NCI-H2107 treated with DMSO at 0.1 percent for 48 hours (cell line): ENCODE data around the gene ADAMTS17.

ENCODE experiments used
- DNase-seq: peaks from one replicate; lab custom pipeline; 2025; ENCODE audit not compliant: unreplicated experiment; lab: John Stamatoyannopoulos, UW

Gene ADAMTS17

DNA sequence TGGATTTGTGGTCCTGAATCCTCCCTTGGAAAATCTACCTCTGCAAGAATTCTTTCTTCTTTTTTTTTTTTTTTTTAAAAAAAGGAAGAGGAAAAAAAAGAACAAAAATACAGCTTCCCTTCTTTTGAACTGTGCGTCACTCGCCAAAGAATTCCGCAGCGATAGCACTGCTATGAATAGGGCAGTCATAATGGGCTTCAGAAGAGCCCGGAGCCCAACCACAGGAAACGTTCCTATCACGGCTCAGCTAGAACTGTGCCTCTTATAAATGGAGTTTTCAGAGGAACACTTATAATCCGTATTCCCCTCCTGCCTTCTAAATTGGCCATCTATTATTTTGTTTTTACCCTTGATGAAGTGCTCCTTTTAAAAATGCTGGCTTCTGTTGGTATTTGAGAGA, 227.7 kb downstream of the ADAMTS17 start:
- no peak for DNase-seq

DNA sequence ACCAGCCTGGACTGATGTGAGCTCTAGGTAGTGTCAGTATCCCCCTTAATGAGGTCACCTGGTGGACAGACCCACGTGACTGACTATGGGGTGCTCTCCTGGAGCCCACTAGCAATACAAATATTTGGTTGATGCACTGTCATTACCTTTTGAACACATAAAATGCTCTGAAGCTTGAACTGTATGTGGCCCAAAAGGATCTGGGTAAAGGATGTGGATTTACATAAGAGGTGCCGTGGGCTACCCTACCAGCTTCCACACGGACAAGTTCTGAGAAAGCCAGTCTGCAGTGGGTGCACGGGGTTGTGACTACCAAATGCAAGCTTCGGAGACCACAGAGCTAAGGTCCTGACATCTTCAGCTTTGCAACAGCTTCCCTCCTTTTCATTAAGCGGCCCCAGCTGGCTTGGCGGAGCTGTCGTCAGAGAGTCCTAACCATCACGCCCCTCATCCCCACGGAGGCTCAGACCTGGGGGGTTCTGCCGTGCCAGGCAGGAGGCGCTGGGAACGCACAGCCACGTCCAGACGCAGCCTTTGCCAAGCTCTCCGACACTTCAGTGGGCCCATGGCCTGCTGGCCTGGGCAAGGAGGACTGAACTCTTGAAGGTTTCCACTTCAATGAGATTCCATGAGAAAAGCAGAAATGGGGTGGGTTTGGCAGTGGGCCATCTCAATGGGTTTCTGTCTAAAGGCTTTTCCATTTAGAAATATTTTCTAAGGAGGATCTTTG, 228.3 kb downstream of the ADAMTS17 start:
- no peak for DNase-seq

DNA sequence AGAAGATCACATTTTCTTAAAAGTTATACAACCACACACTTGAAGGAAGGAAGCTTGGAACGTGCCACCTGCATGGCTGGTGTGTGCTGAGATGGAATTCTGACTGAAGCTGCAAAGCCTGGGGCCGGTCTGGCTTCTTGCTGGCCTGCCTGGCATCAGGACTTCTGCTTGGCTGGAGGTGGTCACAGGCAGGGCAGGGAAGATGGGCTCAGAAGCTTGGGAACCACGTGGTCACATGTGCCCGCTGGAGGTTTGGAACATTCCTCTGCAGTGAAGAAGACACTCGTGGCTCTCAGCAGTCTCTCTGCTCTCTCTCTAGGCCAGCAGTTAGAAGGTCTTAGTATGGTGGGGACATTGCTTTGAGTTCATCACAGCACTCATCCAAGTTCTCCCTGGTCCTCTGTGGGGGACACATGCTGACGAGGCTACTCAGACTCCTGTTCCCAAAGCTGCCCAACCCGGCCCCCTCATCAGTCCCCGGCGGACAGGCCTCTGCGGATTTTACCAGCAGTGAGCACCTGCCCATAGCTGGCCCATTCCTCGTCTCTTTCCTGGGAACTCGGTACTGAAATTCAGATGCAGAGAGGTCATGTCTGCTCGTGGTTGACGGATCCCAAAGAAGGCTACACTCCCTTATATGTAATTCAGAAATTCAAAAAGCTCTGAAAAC, 229.0 kb downstream of the ADAMTS17 start:
- DNase-seq, result no peak

DNA sequence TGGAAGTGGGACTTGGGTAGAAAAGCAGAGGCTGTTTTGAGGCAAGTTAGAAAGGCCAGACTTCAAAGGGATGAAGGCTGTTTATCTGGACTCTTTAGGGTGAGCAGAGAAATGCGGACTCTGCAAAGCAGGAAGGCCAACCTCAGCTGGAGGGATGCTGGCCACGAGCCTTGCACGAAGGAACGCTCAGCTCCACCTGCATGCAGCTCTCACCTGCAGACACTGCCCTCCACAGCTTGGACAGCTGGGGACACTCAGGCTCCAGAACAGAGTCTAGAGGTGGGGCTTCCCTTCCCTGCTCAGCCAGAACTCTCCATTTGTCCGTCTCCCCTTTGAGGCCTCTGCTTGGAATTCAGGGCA, 229.7 kb downstream of the ADAMTS17 start:
- DNase-seq, result no peak

DNA sequence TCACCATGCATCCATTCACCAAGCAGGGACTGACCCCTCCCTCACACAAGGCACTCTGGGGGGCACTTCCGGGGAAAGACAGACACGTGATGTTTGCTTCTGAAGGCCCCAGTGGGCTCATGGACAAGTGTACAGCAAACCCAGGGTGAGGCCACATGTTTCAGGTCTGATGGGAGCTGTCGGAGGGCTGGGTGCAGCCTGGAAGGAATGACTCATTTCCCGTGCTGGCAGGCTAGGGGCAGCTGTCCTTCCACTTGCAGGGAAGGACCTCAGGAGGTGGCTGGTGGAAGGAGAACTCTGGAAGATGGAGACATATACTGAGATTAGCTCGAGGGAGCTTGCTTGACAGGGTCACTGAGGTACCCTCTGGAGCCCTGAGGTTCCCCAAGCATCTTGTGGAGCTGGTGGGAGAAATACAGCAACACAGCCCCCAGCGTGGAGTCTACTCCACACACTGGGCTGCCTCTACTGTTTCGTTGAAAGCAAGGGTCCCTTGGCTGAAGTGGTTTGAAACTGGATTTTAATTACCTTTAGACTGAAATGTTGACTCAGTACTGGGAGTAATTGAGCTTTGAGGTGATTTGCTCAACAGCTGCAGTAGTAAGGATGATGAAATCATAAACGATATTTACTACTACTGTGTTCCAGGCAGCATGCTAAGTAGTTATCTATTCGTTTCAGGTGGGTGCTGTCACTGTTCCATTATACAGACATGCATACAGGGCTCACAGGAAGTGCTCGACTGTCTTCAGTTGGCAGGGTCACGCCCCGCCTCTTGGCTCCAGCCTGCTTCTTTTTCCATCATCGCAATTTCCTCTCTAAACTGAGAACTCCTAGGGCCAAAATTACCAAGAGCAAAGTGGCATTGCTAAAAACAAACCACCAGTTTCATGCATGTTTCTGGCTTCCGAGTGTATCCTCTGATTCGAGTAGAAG, 230.4 kb downstream of the ADAMTS17 start:
- no peak for DNase-seq

GRCh38 chr15:100109486-100110035, 232.2 kb downstream of the ADAMTS17 start:
- no peak for DNase-seq

GRCh38 chr15:100108846-100109245, 232.9 kb downstream of the ADAMTS17 start:
- no peak for DNase-seq

DNA sequence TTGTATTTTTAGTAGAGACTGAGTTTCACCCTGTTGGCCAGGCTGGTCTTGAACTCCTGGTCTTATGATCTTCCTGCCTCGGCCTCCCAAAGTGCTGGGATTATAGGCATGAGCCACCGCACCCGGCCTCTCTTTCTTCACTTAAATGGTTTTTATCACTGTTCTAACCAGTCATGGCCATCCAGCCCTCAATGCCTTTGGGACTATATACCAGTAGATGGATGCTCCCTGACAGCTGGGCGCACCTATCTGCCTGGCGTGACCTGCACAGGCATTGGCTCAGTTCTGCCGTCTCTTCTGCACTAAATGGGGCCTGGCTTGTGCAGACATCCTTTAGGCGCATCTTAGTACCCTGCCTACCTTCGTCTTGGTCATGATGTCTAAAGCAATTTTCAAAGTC, 233.4 kb downstream of the ADAMTS17 start:
- no peak for DNase-seq

- DNase-seq, result no peak
Measured at GRCh38 chr15:100107606-100108225, 234.1 kb downstream of the ADAMTS17 start.

DNA sequence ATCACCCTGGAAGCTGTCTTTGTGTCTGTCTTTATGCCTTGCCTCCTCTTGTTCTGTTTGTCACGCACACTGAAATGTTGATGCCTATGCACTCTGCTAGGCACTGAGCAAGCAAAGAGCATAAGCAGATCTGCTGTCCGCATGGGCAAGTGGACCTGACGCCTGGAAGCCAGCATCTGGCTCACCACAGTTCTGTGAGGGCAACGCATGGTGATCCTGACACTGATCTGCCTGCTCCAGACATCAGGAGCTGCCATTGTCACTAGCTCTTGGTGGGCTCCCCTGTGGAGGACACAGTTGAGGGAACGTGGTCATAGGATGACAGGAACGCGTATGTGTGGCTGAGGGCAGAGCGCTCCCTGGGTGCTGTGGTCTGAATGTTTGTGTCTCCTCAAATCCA, 234.6 kb downstream of the ADAMTS17 start:
- no peak for DNase-seq

- no peak for DNase-seq
Measured at GRCh38 chr15:100106732-100107131, 235.0 kb downstream of the ADAMTS17 start.

DNA sequence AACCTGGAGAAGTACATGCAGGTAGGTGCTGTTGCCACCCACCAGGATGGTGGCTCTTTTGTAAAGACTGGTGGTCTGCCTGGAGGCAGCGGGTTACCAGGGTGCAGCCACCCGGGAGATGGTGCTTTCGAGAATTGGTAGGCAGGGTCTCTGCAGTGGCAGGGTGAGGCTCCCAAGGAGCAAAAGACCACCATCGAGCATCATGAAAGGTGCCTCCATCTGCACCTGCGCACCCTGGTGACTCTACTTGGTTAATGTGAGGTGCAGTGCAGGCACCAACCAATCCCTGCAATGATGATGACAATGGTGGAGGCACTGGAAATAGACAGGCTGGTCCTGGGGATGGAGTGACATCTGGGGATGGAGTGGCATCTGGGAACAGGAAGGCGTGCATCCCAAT, 236.7 kb downstream of the ADAMTS17 start:
- no peak for DNase-seq

GRCh38 chr15:100104245-100104644, 237.5 kb downstream of the ADAMTS17 start:
- DNase-seq, result no peak

- DNase-seq, result no peak
Measured at GRCh38 chr15:100103828-100104227, 237.9 kb downstream of the ADAMTS17 start.

- DNase-seq, result no peak
Measured at GRCh38 chr15:100101426-100102089, 240.2 kb downstream of the ADAMTS17 start.

DNA sequence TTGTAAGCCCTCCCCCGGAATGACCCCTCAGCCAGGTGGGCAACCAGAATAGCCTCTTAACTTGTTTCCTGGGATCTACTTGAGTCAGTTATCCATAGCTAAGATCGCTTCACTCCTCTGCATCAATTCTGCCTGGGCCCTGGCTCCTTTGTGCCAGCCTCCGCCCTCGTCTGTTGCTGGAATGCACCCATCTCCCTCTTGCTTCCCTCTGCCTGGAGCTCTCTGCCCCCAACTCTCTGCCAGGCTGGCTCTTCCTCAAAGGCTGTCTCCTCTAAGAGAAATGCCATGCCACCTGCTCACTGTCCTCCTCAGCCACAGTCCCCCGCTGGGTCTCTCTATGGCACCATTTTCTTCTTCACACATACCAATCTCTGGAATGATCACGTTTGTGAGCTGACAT, 240.8 kb downstream of the ADAMTS17 start:
- DNase-seq, result no peak

DNA sequence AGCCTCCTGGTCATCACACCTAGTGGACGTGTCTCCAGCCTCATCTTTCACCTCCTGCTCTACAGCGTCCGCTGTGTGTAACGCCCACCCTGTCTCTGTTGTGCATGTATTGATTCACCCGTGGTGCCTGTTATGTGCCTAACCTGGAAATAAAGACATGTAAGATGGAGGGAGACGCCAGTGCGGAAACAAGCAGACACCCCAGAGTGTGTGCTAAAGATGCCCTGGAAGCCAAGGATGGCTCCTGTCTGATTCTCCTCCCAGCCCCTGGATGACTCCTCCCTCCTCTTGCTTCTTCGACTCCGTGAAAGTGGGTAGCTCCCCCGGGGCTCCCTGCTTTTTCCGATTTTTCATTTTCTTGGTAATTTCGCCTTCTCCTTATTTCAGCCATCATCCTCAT, 241.8 kb downstream of the ADAMTS17 start:
- no peak for DNase-seq

- DNase-seq, result no peak
Measured at GRCh38 chr15:100098705-100099104, 243.1 kb downstream of the ADAMTS17 start.

- DNase-seq, result no peak
Measured at GRCh38 chr15:100097342-100098127, 244.2 kb downstream of the ADAMTS17 start.

- no peak for DNase-seq
Measured at GRCh38 chr15:100096700-100097099, 245.1 kb downstream of the ADAMTS17 start.
